LNCAP (cell line): ENCODE measurements around the gene PLEKHG4B.

Source experiments
- CTCF ChIP-seq: fragments of 450-650 bp; IDR thresholded peaks from 2 replicates; pipeline ENCODE4 v1.5.1; 2017; ENCODE audit warnings: mild to moderate bottlenecking

PLEKHG4B gene

GRCh38 chr5:164244-164643, 72.3 kb downstream of the PLEKHG4B start:
- no peak for TF ChIP-seq CTCF

GRCh38 chr5:166441-167372, 74.7 kb downstream of the PLEKHG4B start:
- TF ChIP-seq CTCF = no peak

GRCh38 chr5:167511-167910, 75.5 kb downstream of the PLEKHG4B start:
- TF ChIP-seq CTCF = no peak

GRCh38 chr5:167982-168660, 76.2 kb downstream of the PLEKHG4B start:
- TF ChIP-seq CTCF = no peak

GRCh38 chr5:169071-169727, 77.2 kb downstream of the PLEKHG4B start:
- no peak for TF ChIP-seq CTCF

GRCh38 chr5:169728-170094, 77.7 kb downstream of the PLEKHG4B start:
- TF ChIP-seq CTCF = no peak

- no peak for TF ChIP-seq CTCF
These were observed 79.2 kb downstream of the PLEKHG4B start for GRCh38 chr5:170971-171800.
